ENCODE data around the gene MKKS. TPM values are rescaled to one million over a fixed set of nuclear protein-coding genes. Genes with fewer than 3 reads are reported as not detected.
A peak's percentile ranks its signal among the peaks of the same experiment; 100 is the strongest.

Gene MKKS
- total and polyA plus RNA-seq, 2 of the 13 experiments (the other 11 are each of a cell fraction or from before 2014, with no cell fraction given): 26.7 to 34.5 TPM

DNA sequence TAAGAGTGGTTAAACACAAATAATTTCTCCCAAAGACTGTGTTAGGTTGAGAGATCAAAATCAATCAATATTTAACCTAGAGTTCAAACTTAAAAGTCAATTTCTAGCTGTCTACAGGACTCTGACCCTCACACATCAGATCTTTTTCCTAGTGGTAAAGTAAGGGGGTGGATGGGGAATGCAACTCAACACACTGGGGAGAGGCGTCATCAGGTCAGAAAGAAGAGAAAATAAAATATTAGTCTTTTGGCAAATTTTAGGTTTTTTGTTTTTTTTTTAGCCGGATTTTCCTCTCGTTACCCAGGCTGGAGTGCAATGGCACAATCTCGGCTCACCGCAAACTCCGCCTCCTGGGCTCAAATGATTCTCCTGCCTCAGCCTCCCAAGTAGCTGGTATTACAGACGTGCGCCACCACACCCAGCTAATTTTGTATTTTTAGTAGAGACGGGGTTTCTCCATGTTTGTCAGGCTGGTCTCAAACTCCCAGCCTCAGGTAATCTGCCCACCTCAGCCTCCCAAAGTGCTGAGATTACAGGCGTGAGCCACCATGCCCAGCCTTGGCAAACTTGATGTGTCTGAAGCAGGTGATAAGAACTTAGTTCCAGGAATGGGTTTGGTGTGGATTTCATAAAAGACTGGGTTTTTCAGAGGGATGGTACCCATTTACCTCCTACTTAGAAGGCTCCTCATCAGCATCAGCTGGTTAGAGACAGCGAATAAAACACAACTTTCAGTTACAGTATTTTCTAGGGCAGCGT is 65.9 kb downstream of the MKKS start (continued):
- TF ChIP-seq PAX8 (CRISPR knock-in tag; IDR thresholded peaks at IDR 0.05; ENCODE audit: borderline replicate concordance) (no peak), RAD51 (IDR thresholded peaks at IDR 0.05; ENCODE audit: borderline replicate concordance) (no peak), SYNCRIP (IDR thresholded peaks at IDR 0.05; ENCODE audit: insufficient read depth, low read depth, low read length) (no peak), LCORL (IDR thresholded peaks at IDR 0.05) (peak; percentile 69; the same call in 1 of the 2 replicates), LCORL (CRISPR knock-in tag; IDR thresholded peaks at IDR 0.05) (peak; percentile 81), ZNF496 (CRISPR knock-in tag; IDR thresholded peaks at IDR 0.05; ENCODE audit: insufficient replicate concordance) (no peak), ZNF878 (CRISPR knock-in tag; IDR thresholded peaks at IDR 0.05) (0 out of 2 replicates have a peak, but pooled peaks have one; percentile 39), KMT2B (CRISPR knock-in tag; IDR thresholded peaks at IDR 0.05) (no peak; the same call in 1 of the 2 replicates), MYC (CRISPR knock-in tag; IDR thresholded peaks at IDR 0.05; ENCODE audit: borderline replicate concordance) (no peak), ZNF615 (CRISPR knock-in tag; IDR thresholded peaks at IDR 0.05; ENCODE audit: borderline replicate concordance) (no peak), SNAI1 (CRISPR knock-in tag; IDR thresholded peaks at IDR 0.05; ENCODE audit: borderline replicate concordance) (peak; percentile 78), ZNF570 (CRISPR knock-in tag; IDR thresholded peaks at IDR 0.05; ENCODE audit: borderline replicate concordance) (no peak), SP5 (CRISPR knock-in tag; IDR thresholded peaks at IDR 0.05; ENCODE audit: borderline replicate concordance, low read depth) (no peak; the same call in 1 of the 2 replicates), ZNF781 (CRISPR knock-in tag; IDR thresholded peaks at IDR 0.05; ENCODE audit: borderline replicate concordance, not compliant biosample characterization) (no peak), ASH2L (IDR thresholded peaks at IDR 0.05; ENCODE audit: insufficient read length, low read depth, low read length) (peak; percentile 94), ATM (IDR thresholded peaks at IDR 0.05; ENCODE audit: borderline replicate concordance) (no peak), ELF4 (CRISPR knock-in tag; IDR thresholded peaks at IDR 0.05; ENCODE audit: borderline replicate concordance) (no peak)
- TF ChIP-seq, protein P1, sequence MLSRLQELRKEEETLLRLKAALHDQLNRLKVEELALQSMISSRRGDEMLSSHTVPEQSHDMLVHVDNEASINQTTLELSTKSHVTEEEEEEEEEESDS (CRISPR knock-in tag; IDR thresholded peaks at IDR 0.05; ENCODE audit: borderline replicate concordance): no peak
- TF ChIP-seq, protein P2, sequence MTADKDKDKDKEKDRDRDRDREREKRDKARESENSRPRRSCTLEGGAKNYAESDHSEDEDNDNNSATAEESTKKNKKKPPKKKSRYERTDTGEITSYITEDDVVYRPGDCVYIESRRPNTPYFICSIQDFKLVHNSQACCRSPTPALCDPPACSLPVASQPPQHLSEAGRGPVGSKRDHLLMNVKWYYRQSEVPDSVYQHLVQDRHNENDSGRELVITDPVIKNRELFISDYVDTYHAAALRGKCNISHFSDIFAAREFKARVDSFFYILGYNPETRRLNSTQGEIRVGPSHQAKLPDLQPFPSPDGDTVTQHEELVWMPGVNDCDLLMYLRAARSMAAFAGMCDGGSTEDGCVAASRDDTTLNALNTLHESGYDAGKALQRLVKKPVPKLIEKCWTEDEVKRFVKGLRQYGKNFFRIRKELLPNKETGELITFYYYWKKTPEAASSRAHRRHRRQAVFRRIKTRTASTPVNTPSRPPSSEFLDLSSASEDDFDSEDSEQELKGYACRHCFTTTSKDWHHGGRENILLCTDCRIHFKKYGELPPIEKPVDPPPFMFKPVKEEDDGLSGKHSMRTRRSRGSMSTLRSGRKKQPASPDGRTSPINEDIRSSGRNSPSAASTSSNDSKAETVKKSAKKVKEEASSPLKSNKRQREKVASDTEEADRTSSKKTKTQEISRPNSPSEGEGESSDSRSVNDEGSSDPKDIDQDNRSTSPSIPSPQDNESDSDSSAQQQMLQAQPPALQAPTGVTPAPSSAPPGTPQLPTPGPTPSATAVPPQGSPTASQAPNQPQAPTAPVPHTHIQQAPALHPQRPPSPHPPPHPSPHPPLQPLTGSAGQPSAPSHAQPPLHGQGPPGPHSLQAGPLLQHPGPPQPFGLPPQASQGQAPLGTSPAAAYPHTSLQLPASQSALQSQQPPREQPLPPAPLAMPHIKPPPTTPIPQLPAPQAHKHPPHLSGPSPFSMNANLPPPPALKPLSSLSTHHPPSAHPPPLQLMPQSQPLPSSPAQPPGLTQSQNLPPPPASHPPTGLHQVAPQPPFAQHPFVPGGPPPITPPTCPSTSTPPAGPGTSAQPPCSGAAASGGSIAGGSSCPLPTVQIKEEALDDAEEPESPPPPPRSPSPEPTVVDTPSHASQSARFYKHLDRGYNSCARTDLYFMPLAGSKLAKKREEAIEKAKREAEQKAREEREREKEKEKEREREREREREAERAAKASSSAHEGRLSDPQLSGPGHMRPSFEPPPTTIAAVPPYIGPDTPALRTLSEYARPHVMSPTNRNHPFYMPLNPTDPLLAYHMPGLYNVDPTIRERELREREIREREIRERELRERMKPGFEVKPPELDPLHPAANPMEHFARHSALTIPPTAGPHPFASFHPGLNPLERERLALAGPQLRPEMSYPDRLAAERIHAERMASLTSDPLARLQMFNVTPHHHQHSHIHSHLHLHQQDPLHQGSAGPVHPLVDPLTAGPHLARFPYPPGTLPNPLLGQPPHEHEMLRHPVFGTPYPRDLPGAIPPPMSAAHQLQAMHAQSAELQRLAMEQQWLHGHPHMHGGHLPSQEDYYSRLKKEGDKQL (CRISPR knock-in tag; IDR thresholded peaks at IDR 0.05; ENCODE audit: low read depth): peak; percentile 88
- TF ChIP-seq, protein P3, sequence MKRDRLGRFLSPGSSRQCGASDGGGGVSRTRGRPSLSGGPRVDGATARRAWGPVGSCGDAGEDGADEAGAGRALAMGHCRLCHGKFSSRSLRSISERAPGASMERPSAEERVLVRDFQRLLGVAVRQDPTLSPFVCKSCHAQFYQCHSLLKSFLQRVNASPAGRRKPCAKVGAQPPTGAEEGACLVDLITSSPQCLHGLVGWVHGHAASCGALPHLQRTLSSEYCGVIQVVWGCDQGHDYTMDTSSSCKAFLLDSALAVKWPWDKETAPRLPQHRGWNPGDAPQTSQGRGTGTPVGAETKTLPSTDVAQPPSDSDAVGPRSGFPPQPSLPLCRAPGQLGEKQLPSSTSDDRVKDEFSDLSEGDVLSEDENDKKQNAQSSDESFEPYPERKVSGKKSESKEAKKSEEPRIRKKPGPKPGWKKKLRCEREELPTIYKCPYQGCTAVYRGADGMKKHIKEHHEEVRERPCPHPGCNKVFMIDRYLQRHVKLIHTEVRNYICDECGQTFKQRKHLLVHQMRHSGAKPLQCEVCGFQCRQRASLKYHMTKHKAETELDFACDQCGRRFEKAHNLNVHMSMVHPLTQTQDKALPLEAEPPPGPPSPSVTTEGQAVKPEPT (CRISPR knock-in tag; IDR thresholded peaks at IDR 0.05; ENCODE audit: low read depth): no peak

All from HepG2 (cell line).